ENCODE results near the gene OOEP. TPM values are rescaled to one million over a fixed set of nuclear protein-coding genes. Genes with fewer than 3 reads are reported as not detected.
A peak's percentile ranks its signal among the peaks of the same experiment; 100 is the strongest.
"Not testable (repeated sequence)": the region's sequence is repeated elsewhere in the genome, so short reads cannot be mapped to it uniquely, and the experiment has no call there.

OOEP gene
- total RNA-seq, 1 experiment from 2014 or later, result not detected

GRCh38 chr6:73382462-73383113 lies 12.9 kb upstream of the OOEP start:
- H3K36me3 ChIP-seq (ENCODE audit: control insufficient read depth in 1 of 2, insufficient read depth in 2 of 2, low read length in 2 of 2), result no peaks in the 10 kb centered on the region
- no peak overlapping the region for H3K4me3 ChIP-seq (replicated peaks in 1 of 2; ENCODE audit: low read depth in 1 of 2, low read length in 2 of 2)
- H4K20me1 ChIP-seq (ENCODE audit: insufficient read depth), result no peaks in the 10 kb centered on the region
- no peak overlapping the region for H2AFZ ChIP-seq (ENCODE audit: low read depth, low read length, poor library complexity, severe bottlenecking)
- no peaks in the 10 kb centered on the region for H3K27me3 ChIP-seq (ENCODE audit: insufficient read depth, low read length)
- peak overlapping the region; percentile 21; the same call in 1 of the 2 replicates for H3K4me2 ChIP-seq (ENCODE audit: low read length)
- ATAC-seq, result peak; percentile 76
- peak; percentile 15 for DNase-seq (ENCODE audit: low read depth, low spot score)
- H3K27ac ChIP-seq (ENCODE audit: low read depth, low read length), result no peak overlapping the region
- POLR2A ChIA-PET, result no interaction called here
- H3K9me2 ChIP-seq (ENCODE audit: insufficient read depth), result no peaks in the 10 kb centered on the region
- TF ChIP-seq MAX (IDR thresholded peaks at IDR 0.05) (no peak), CTCF (IDR thresholded peaks at IDR 0.05 in 2 of 3, conservative IDR thresholded peaks at IDR 0.05 in 1 of 3; ENCODE audit: borderline replicate concordance in 1 of 3, insufficient read depth in 1 of 3, low read depth in 2 of 3, low read length in 2 of 3) (0 out of 6 replicates have a peak, but pooled peaks of 1 of the 3 experiments have one; percentile 2), EZH2 (IDR thresholded peaks at IDR 0.05) (no peak), JUND (IDR thresholded peaks at IDR 0.05) (no peak), ZFX (IDR thresholded peaks at IDR 0.05) (no peak), TCF7L2 (IDR thresholded peaks at IDR 0.05; ENCODE audit: borderline replicate concordance, extremely low read depth, insufficient read depth, insufficient read length) (no peak), RAD21 (IDR thresholded peaks at IDR 0.05; ENCODE audit: low read depth) (no peak)
- RAD21 ChIA-PET (ENCODE audit: low non-redundant PET in 1 of 2, low total read pairs in 2 of 2, uncharacterized antibody in 2 of 2, unreplicated experiment in 2 of 2), result no interaction called here
- no peaks in the 10 kb centered on the region for H3K79me2 ChIP-seq (ENCODE audit: insufficient read depth, low read length)
- intact Hi-C loops (cut with micrococcal nuclease), result no loop called here
- CTCF ChIA-PET, result no interaction called here
- peaks cover 4 to 8% of the 10 kb centered on the region in 2 experiments; a peak in 2 of 4 replicates for H3K4me1 ChIP-seq (ENCODE audit: control insufficient read depth in 1 of 2, insufficient read depth in 2 of 2, low read length in 2 of 2)
- no TSS peak for BruUV-seq (replicated peaks)
- H3K9ac ChIP-seq (ENCODE audit: low read length), result no peak overlapping the region
- no peaks in the 10 kb centered on the region for H3K9me3 ChIP-seq (ENCODE audit: control insufficient read depth in 1 of 2, insufficient read depth in 1 of 2, low read depth in 1 of 2, low read length in 2 of 2)

- H3K27me3 ChIP-seq (ENCODE audit: insufficient read depth, low read length); H3K36me3 ChIP-seq (ENCODE audit: control insufficient read depth in 1 of 2, insufficient read depth in 2 of 2, low read length in 2 of 2); DNase-seq (ENCODE audit: low read depth, low spot score); H3K27ac ChIP-seq (ENCODE audit: low read depth, low read length); H3K4me1 ChIP-seq (ENCODE audit: control insufficient read depth in 1 of 2, insufficient read depth in 2 of 2, low read length in 2 of 2); H3K9me2 ChIP-seq (ENCODE audit: insufficient read depth); H4K20me1 ChIP-seq (ENCODE audit: insufficient read depth); POLR2A ChIA-PET; H3K9ac ChIP-seq (ENCODE audit: low read length); RAD21 ChIA-PET (ENCODE audit: low non-redundant PET in 1 of 2, low total read pairs in 2 of 2, uncharacterized antibody in 2 of 2, unreplicated experiment in 2 of 2); H3K9me3 ChIP-seq (ENCODE audit: control insufficient read depth in 1 of 2, insufficient read depth in 1 of 2, low read depth in 1 of 2, low read length in 2 of 2); H3K4me3 ChIP-seq (replicated peaks in 1 of 2; ENCODE audit: low read depth in 1 of 2, low read length in 2 of 2); ATAC-seq; H3K4me2 ChIP-seq (ENCODE audit: low read length); H3K79me2 ChIP-seq (ENCODE audit: insufficient read depth, low read length); intact Hi-C loops (cut with micrococcal nuclease); BruUV-seq (replicated peaks); CTCF ChIA-PET: not testable (repeated sequence)
- H2AFZ ChIP-seq (ENCODE audit: low read depth, low read length, poor library complexity, severe bottlenecking), result peak overlapping the region; percentile 35
These were observed 11.8 kb upstream of the OOEP start for GRCh38 chr6:73381531-73381930.
